ENCODE results near the gene GJA5.
A peak's percentile ranks its signal among the peaks of the same experiment; 100 is the strongest.

GJA5 gene

DNA sequence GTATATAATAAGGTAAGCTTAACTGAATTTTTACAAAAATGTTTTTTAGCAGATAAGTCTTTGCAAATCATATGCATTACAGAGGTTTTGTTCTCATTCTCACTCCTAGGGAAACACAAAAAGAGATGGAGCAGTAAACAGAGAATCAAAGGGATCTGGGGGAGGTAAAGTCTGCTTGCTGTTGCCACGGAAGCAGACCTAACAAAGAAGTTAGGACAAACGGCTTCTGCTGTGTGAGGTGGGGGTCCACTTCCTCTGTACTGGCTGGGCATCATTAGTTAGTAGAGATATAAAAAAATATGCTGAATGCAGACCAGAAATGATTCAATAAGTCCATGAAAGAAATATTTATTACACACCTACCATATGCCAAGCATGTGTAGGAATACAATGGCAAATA lies 34.2 kb downstream of the GJA5 start:
- no peak for DNase-seq

- no peak for DNase-seq
These were observed 34.7 kb downstream of the GJA5 start for GRCh38 chr1:147725685-147726084.

- peak; percentile 45 for DNase-seq
These were observed 36.6 kb downstream of the GJA5 start for GRCh38 chr1:147723691-147724323.

- DNase-seq, result no peak
These were observed 38.3 kb downstream of the GJA5 start for GRCh38 chr1:147722124-147722523.

- DNase-seq, result no peak
These were observed 38.7 kb downstream of the GJA5 start for GRCh38 chr1:147721716-147722115.

GRCh38 chr1:147720557-147720956 lies 39.8 kb downstream of the GJA5 start:
- DNase-seq, result no peak

DNA sequence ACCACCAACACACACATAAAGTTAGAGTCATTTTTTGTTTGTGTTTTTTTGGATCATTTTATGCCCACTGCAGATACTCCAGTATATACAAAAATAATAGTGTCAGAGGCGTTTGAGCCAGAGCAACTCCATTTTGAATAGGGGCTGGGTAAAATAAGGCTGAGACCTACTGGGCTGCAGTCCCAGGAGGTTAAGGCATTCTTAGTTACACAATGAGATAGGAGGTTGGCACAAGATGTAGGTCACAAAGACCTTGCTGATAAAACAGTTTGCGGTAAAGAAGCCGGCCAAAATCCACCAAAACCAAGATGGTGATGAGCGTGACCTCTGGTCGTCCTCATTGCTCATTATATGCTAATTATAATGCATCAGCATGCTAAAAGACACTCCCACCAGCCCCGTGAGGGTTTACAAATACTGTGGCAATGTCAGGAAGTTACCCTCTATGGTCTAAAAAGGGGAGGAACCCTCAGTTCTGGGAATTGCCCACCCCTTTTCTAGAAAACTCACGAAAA lies 40.6 kb downstream of the GJA5 start:
- DNase-seq, result no peak

GRCh38 chr1:147719029-147719698 lies 41.2 kb downstream of the GJA5 start:
- DNase-seq, result no peak

- DNase-seq, result peak; percentile 21
These were observed 42.7 kb downstream of the GJA5 start for GRCh38 chr1:147717706-147718097.

DNA sequence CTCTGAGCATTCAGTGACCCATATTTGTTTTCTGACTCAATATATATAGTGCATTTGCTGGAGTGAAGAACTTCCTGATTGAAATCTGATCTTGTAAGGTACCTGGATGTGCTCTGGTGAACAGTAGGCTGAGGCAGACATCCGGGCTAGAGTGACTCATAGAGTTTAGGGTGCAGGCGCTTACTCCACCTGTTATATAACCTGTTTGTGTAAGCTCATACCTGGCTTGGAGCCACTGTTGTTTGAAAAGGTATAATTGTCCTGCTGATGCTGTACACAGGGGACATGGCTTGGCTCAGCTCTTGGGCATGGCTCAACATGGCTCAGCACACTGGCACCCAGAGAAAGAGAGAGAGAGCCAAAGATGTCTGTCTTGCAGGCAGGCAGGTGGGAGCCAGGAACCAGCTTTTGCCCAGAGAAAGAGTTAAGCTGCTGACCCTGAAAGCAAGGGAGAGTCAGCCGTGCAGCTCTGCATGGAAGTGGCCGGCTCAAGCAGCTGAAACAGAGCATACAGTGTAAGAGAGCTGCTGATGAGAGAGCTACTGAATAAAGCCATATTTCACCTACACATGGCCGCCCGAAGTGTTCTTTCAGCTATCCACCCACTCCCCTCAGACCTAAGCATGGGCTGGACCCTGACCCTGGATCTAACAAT lies 43.2 kb downstream of the GJA5 start:
- peak; percentile 43 for DNase-seq

DNA sequence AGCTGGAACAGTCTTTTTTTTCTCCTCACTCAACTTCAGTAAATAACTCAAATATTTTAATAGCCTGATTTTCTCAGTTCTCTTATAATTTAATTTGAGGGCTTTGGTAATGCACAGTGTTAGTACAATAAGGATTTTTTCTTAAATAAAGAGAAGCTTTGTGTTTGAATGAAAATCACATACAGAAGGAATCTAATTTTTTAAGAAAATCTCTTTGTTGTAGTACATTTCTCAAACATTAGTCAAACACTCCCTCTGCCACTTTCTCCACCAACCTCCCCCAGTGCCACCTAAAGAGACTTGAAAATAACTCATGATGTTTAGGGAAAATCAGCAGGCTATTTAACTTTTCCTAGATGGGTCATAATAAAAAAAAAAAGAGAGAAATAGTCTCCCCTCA lies 47.8 kb downstream of the GJA5 start:
- DNase-seq, result no peak

Data from CD4-positive, alpha-beta T cell treated with Interleukin-6 for 4 hours (primary cell).